Measurements from ENCODE around the gene MIOX.
"Not testable (repeated sequence)": the region's sequence is repeated elsewhere in the genome, so short reads cannot be mapped to it uniquely, and the experiment has no call there.

MIOX gene

GRCh38 chr22:50517495-50518260, 31.0 kb downstream of the MIOX start:
- TF ChIP-seq EZH2phosphoT487 (IDR thresholded peaks at IDR 0.05; ENCODE audit: borderline replicate concordance): no peak
- TF ChIP-seq, protein P1, sequence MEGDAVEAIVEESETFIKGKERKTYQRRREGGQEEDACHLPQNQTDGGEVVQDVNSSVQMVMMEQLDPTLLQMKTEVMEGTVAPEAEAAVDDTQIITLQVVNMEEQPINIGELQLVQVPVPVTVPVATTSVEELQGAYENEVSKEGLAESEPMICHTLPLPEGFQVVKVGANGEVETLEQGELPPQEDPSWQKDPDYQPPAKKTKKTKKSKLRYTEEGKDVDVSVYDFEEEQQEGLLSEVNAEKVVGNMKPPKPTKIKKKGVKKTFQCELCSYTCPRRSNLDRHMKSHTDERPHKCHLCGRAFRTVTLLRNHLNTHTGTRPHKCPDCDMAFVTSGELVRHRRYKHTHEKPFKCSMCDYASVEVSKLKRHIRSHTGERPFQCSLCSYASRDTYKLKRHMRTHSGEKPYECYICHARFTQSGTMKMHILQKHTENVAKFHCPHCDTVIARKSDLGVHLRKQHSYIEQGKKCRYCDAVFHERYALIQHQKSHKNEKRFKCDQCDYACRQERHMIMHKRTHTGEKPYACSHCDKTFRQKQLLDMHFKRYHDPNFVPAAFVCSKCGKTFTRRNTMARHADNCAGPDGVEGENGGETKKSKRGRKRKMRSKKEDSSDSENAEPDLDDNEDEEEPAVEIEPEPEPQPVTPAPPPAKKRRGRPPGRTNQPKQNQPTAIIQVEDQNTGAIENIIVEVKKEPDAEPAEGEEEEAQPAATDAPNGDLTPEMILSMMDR (conservative IDR thresholded peaks at IDR 0.05; ENCODE audit: low read length): no peak
- Histone ChIP-seq H4K20me1 (ENCODE audit: insufficient read depth, low read length, poor library complexity, severe bottlenecking) (peaks cover 11% of the 10 kb centered on the region), H3F3A (ENCODE audit: low read depth) (no peaks in the 10 kb centered on the region), H3K4me3 (ENCODE audit: low read length, poor library complexity, severe bottlenecking) (no peak overlapping the region), H3K27me3 (ENCODE audit: insufficient read depth, low read length, poor library complexity, severe bottlenecking) (no peaks in the 10 kb centered on the region), H3K9me2 (replicated peaks; ENCODE audit: low read depth, low read length) (no peaks in the 10 kb centered on the region), H3K4me2 (ENCODE audit: low read depth, low read length, poor library complexity, severe bottlenecking) (no peak overlapping the region), H3K9ac (ENCODE audit: low read depth, low read length, poor library complexity, severe bottlenecking) (no peak overlapping the region), H2AFZ (ENCODE audit: low read length) (no peak overlapping the region), H3K4me1 (ENCODE audit: insufficient read depth, low read length, poor library complexity, severe bottlenecking) (peaks cover 16% of the 10 kb centered on the region), H3K9me3 (ENCODE audit: insufficient read depth, low read depth, low read length) (no peaks in the 10 kb centered on the region), H3K79me2 (ENCODE audit: insufficient read depth, low read length) (peaks cover 44% of the 10 kb centered on the region), H3K36me3 (ENCODE audit: insufficient read depth, low read length) (peaks cover 45% of the 10 kb centered on the region; the same call in 1 of the 2 replicates)

DNA sequence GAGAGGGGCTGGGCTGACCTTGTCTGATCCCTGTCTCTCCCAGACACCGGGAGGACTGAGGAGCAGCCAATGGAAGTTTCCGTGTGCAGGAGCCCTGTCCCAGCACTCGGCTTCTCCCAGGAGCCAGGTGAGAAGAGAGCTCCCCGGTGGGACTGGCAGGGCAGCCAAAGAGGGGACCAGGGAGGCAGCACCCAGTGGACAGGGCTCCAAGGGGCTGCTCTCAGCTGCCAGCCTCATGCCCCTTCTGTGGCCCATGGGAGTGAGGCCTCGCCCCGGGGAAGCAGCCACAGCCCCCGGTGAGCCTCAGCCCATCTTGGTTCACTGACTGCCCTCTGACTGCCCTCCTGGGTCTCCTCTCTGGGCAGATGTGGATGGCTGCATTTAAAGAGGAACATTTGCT, 31.9 kb downstream of the MIOX start:
- Histone ChIP-seq H3K4me2 (ENCODE audit: low read depth, low read length, poor library complexity, severe bottlenecking) (no peak overlapping the region), H3K9me2 (replicated peaks; ENCODE audit: low read depth, low read length) (no peaks in the 10 kb centered on the region), H3K4me1 (ENCODE audit: insufficient read depth, low read length, poor library complexity, severe bottlenecking) (peaks cover 8% of the 10 kb centered on the region), H3K9ac (ENCODE audit: low read depth, low read length, poor library complexity, severe bottlenecking) (no peak overlapping the region), H3K36me3 (ENCODE audit: insufficient read depth, low read length) (peaks cover 55% of the 10 kb centered on the region; the same call in 1 of the 2 replicates), H3K79me2 (ENCODE audit: insufficient read depth, low read length) (peaks cover 35% of the 10 kb centered on the region), H3K4me3 (ENCODE audit: low read length, poor library complexity, severe bottlenecking) (no peak overlapping the region), H3K27me3 (ENCODE audit: insufficient read depth, low read length, poor library complexity, severe bottlenecking) (no peaks in the 10 kb centered on the region), H4K20me1 (ENCODE audit: insufficient read depth, low read length, poor library complexity, severe bottlenecking) (peaks cover 11% of the 10 kb centered on the region), H3K9me3 (ENCODE audit: insufficient read depth, low read depth, low read length) (no peaks in the 10 kb centered on the region), H2AFZ (ENCODE audit: low read length) (no peak overlapping the region), H3F3A (ENCODE audit: low read depth) (no peaks in the 10 kb centered on the region)
- TF ChIP-seq EZH2phosphoT487 (IDR thresholded peaks at IDR 0.05; ENCODE audit: borderline replicate concordance): no peak
- TF ChIP-seq, protein P1 (conservative IDR thresholded peaks at IDR 0.05; ENCODE audit: low read length): no peak

DNA sequence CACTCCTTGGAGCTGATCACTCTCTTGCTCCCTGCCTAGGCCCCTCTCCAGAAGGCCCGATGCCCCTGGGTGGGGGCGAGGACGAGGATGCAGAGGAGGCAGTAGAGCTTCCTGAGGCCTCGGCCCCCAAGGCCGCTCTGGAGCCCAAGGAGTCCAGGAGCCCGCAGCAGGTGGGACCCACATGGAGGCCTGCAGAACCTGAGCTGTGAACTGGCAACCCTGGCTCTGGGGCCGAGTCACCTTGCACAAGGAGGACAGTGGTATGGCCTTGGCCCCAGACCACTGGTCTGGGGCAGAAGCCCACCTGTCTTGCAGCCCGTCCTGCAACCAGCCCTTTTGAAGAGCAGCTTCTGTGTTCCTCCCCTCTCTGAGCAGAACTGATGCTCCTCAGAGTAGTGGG, 32.5 kb downstream of the MIOX start:
- Histone ChIP-seq H2AFZ (ENCODE audit: low read length) (no peak overlapping the region), H3K27me3 (ENCODE audit: insufficient read depth, low read length, poor library complexity, severe bottlenecking) (no peaks in the 10 kb centered on the region), H3K9me2 (replicated peaks; ENCODE audit: low read depth, low read length) (no peaks in the 10 kb centered on the region), H3K4me3 (ENCODE audit: low read length, poor library complexity, severe bottlenecking) (no peak overlapping the region), H4K20me1 (ENCODE audit: insufficient read depth, low read length, poor library complexity, severe bottlenecking) (peaks cover 11% of the 10 kb centered on the region), H3K79me2 (ENCODE audit: insufficient read depth, low read length) (peaks cover 35% of the 10 kb centered on the region), H3K9me3 (ENCODE audit: insufficient read depth, low read depth, low read length) (no peaks in the 10 kb centered on the region), H3K9ac (ENCODE audit: low read depth, low read length, poor library complexity, severe bottlenecking) (no peak overlapping the region), H3K4me2 (ENCODE audit: low read depth, low read length, poor library complexity, severe bottlenecking) (no peak overlapping the region), H3K36me3 (ENCODE audit: insufficient read depth, low read length) (peaks cover 60% of the 10 kb centered on the region; the same call in 1 of the 2 replicates), H3K4me1 (ENCODE audit: insufficient read depth, low read length, poor library complexity, severe bottlenecking) (peaks cover 8% of the 10 kb centered on the region), H3F3A (ENCODE audit: low read depth) (no peaks in the 10 kb centered on the region)
- TF ChIP-seq, protein P1 (conservative IDR thresholded peaks at IDR 0.05; ENCODE audit: low read length): no peak
- TF ChIP-seq EZH2phosphoT487 (IDR thresholded peaks at IDR 0.05; ENCODE audit: borderline replicate concordance): no peak

DNA sequence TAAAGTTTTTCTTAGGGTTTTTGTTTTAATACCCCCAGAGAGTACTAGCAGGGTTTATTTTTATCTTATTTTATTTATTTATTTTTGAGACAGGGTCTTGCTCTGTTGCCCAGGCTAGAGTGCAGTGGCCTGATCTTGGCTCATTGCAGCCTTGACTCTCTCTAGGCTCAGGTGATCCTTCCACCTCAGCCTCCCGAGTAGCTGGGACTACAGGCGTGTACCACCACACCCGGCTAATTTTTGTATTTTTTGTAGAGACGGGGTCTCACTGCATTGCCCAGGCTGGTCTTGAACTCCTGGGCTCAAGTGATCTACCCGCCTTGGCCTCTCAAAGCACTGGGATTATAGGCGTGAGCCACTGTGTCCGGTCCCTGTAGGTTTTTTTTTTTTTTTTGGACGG, 33.5 kb downstream of the MIOX start:
- not testable (repeated sequence) for H3K4me3 ChIP-seq (ENCODE audit: low read length, poor library complexity, severe bottlenecking); H3K9ac ChIP-seq (ENCODE audit: low read depth, low read length, poor library complexity, severe bottlenecking); H3K4me1 ChIP-seq (ENCODE audit: insufficient read depth, low read length, poor library complexity, severe bottlenecking); H3K9me3 ChIP-seq (ENCODE audit: insufficient read depth, low read depth, low read length); H3K27me3 ChIP-seq (ENCODE audit: insufficient read depth, low read length, poor library complexity, severe bottlenecking); H3K9me2 ChIP-seq (replicated peaks; ENCODE audit: low read depth, low read length); H3K4me2 ChIP-seq (ENCODE audit: low read depth, low read length, poor library complexity, severe bottlenecking); H3F3A ChIP-seq (ENCODE audit: low read depth); H2AFZ ChIP-seq (ENCODE audit: low read length)
- peaks cover 61% of the 10 kb centered on the region; the same call in 1 of the 2 replicates for H3K36me3 ChIP-seq (ENCODE audit: insufficient read depth, low read length)
- peaks cover 11% of the 10 kb centered on the region for H4K20me1 ChIP-seq (ENCODE audit: insufficient read depth, low read length, poor library complexity, severe bottlenecking)
- peaks cover 35% of the 10 kb centered on the region; the same call in 1 of the 2 replicates for H3K79me2 ChIP-seq (ENCODE audit: insufficient read depth, low read length)

Measured in Loucy (cell line).